ENCODE data around the gene KRTAP4-1. TPM values are rescaled to one million over a fixed set of nuclear protein-coding genes. Genes with fewer than 3 reads are reported as not detected.

Gene KRTAP4-1
- total RNA-seq, 2 donors from 2014 or later: not detected

GRCh38 chr17:41178843-41179616 lies 5.7 kb downstream of the KRTAP4-1 start:
- TF ChIP-seq CTCF (IDR thresholded peaks at IDR 0.05): no peak
- H3K27ac ChIP-seq: no peak overlapping the region

GRCh38 chr17:41178341-41178740 lies 6.4 kb downstream of the KRTAP4-1 start:
- H3K4me3 ChIP-seq: no peak overlapping the region
- no peak for DNase-seq (ENCODE audit: low spot score)
- no peak for TF ChIP-seq CTCF (IDR thresholded peaks at IDR 0.05)
- peaks cover 0 to 14% of the 10 kb centered on the region in 2 donors for H3K4me1 ChIP-seq (ENCODE audit: control insufficient read depth in 1 of 2, low read depth in 2 of 2)
- no peak for ATAC-seq (ENCODE audit: insufficient number of reproducible peaks, low FRiP score, low read depth)
- no peaks in the 10 kb centered on the region for H3K9me3 ChIP-seq
- no peaks in the 10 kb centered on the region for H3K36me3 ChIP-seq
- H3K27me3 ChIP-seq (replicated peaks; ENCODE audit: insufficient read depth): no peaks in the 10 kb centered on the region
- no peak overlapping the region for H3K27ac ChIP-seq

More at GRCh38 chr17:41178843-41179616, 5.7 kb downstream of the KRTAP4-1 start:
- ATAC-seq (ENCODE audit: insufficient number of reproducible peaks, low FRiP score, low read depth) (peak; percentile 82), DNase-seq (ENCODE audit: low spot score) (no peak)
- Histone ChIP-seq H3K4me3 (no peak overlapping the region), H3K9me3 (no peaks in the 10 kb centered on the region), H3K27me3 (replicated peaks; ENCODE audit: insufficient read depth) (no peaks in the 10 kb centered on the region), H3K36me3 (no peaks in the 10 kb centered on the region), H3K4me1 (ENCODE audit: control insufficient read depth in 1 of 2, low read depth in 2 of 2) (peaks cover 0 to 14% of the 10 kb centered on the region in 2 donors)

- no peak for TF ChIP-seq CTCF (IDR thresholded peaks at IDR 0.05)
- Histone ChIP-seq H3K4me1 (ENCODE audit: control insufficient read depth in 1 of 2, low read depth in 2 of 2) (peaks cover 0 to 14% of the 10 kb centered on the region in 2 donors), H3K4me3 (no peak within 1 kb of the TSS), H3K36me3 (no peaks in the 10 kb centered on the region), H3K27ac (no peak within 1 kb of the TSS), H3K9me3 (no peaks in the 10 kb centered on the region), H3K27me3 (replicated peaks; ENCODE audit: insufficient read depth) (no peaks in the 10 kb centered on the region)
- DNase-seq (ENCODE audit: low spot score) (no peak), ATAC-seq (ENCODE audit: insufficient number of reproducible peaks, low FRiP score, low read depth) (no peak)
Observed at GRCh38 chr17:41177727-41178271, 6.9 kb downstream of the KRTAP4-1 start, which contains the start of gene KRTAP4-2. Gene KRTAP4-2 (minus strand): TSS chr17:41178221. CDS start chr17:41178164, 57 bp downstream.

DNA sequence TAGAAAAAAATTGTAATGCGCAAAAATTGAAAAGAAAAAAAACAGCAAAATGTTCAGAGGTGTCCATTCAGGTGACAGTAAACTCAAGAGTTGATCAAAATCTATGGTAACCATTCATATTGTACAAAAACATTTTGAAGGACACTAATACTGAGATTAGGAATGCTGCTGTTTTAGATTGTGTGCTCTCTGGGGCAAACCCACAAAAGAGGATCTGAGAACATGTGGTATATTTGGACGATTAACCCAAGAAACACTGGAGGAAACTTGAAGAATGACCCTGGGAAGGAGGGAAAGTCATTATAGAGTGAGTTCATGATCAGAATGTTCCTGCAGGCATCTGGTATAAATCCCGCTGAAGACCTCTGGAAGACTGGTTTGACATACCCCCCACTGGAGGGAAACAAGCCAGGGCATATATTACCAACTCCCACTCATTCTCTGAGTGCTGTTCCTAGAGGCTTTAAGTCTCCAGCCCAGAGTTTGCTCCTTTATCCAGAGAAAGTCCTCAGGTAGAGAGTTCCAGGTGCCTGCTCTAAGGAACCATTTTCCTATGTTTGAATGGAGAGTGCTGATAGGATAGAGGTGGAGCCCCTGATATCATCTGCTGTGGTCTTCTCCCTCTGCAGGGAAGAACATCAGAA lies 7.8 kb downstream of the KRTAP4-1 start:
- DNase-seq (ENCODE audit: low spot score) (no peak), ATAC-seq (ENCODE audit: insufficient number of reproducible peaks, low FRiP score, low read depth) (no peak)
- Histone ChIP-seq H3K36me3 (no peaks in the 10 kb centered on the region), H3K9me3 (no peaks in the 10 kb centered on the region), H3K4me1 (ENCODE audit: control insufficient read depth in 1 of 2, low read depth in 2 of 2) (peaks cover 0 to 14% of the 10 kb centered on the region in 2 donors), H3K27ac (no peak overlapping the region), H3K4me3 (no peak overlapping the region), H3K27me3 (replicated peaks; ENCODE audit: insufficient read depth) (no peaks in the 10 kb centered on the region)
- no peak for TF ChIP-seq CTCF (IDR thresholded peaks at IDR 0.05)

DNA sequence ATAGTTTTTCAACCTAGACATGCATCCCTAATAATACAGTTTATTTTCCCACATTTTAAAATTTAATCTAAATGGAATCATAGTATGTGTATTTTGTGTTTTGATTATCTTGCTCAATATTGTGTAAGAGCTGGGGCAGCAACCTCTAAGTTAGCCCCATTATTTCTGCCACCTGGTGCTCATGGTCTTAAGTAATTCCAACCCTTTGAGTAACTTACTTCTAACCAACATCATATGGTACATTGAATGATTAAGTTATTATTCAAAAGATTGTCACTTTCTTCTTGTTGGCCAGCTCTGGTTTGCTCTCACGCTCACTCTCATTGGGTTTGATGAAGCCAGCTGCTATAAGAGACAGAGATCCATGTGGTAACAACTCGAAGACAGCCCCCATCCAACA lies 12.8 kb downstream of the KRTAP4-1 start:
- no peaks in the 10 kb centered on the region for H3K36me3 ChIP-seq
- no peak overlapping the region for H3K4me3 ChIP-seq
- ATAC-seq (ENCODE audit: insufficient number of reproducible peaks, low FRiP score, low read depth) (no peak), DNase-seq (ENCODE audit: low spot score) (no peak)
- H3K27me3 ChIP-seq (replicated peaks; ENCODE audit: insufficient read depth): no peaks in the 10 kb centered on the region
- H3K27ac ChIP-seq: no peak overlapping the region
- no peaks in the 10 kb centered on the region for H3K9me3 ChIP-seq
- no peak for TF ChIP-seq CTCF (IDR thresholded peaks at IDR 0.05)
- no peaks in the 10 kb centered on the region for H3K4me1 ChIP-seq (ENCODE audit: control insufficient read depth in 1 of 2, low read depth in 2 of 2)
